HCT116 (cell line): Measurements from ENCODE around the gene GOLGA3.

ENCODE experiments used
- ATF3 ChIP-seq: IDR thresholded peaks from 2 replicates; pipeline ENCODE4 v1.6.1; 2012
- CEBPB ChIP-seq: IDR thresholded peaks from 2 replicates; pipeline ENCODE4 v1.6.1; 2012; ENCODE audit warnings: low read depth
- CTCF ChIP-seq, 3 experiments: fragments of 200-600 bp in 1 of 3; sonication (generic) in 1 of 3; IDR thresholded peaks in 2 of 3; conservative IDR thresholded peaks in 1 of 3; 2 replicates each; pipeline ENCODE4 v1.5.1; 2012 to 2017; ENCODE audit warnings: low read depth in 2 of 3, low read length in 2 of 3, antibody characterized with exemption in 1 of 3, borderline replicate concordance in 1 of 3, control low read depth in 1 of 3, mild to moderate bottlenecking in 1 of 3, mixed read lengths in 1 of 3, mixed run types in 1 of 3, moderate library complexity in 1 of 3; ENCODE audit not compliant: insufficient read depth in 1 of 3
- ELF1 ChIP-seq: IDR thresholded peaks from 2 replicates; pipeline ENCODE4 v1.6.1; 2012; ENCODE audit warnings: low read depth, borderline replicate concordance
- EZH2 ChIP-seq: fragments of 200-600 bp; sonication (generic); IDR thresholded peaks from 2 replicates; pipeline ENCODE4 v1.6.1; 2017; ENCODE audit warnings: antibody characterized with exemption, mixed run types
- POLR2A ChIP-seq: IDR thresholded peaks from 2 replicates; pipeline ENCODE4 v1.7.0; 2011; ENCODE audit warnings: borderline replicate concordance; ENCODE audit not compliant: insufficient read depth, insufficient read length; ENCODE audit errors: extremely low read depth
- POLR2AphosphoS5 ChIP-seq: IDR thresholded peaks from 2 replicates; pipeline ENCODE4 v1.6.1; 2011; ENCODE audit warnings: mild to moderate bottlenecking, low read depth, low read length, moderate library complexity
- RAD21 ChIP-seq: IDR thresholded peaks from 2 replicates; pipeline ENCODE4 v1.6.1; 2012; ENCODE audit warnings: low read depth, mild to moderate bottlenecking
- REST ChIP-seq: IDR thresholded peaks from 2 replicates; pipeline ENCODE4 v1.6.1; 2012; ENCODE audit warnings: low read depth
- SP1 ChIP-seq: IDR thresholded peaks from 2 replicates; pipeline ENCODE4 v1.6.1; 2012; ENCODE audit warnings: low read depth
- YY1 ChIP-seq: IDR thresholded peaks from 2 replicates; pipeline ENCODE4 v1.6.1; 2011; ENCODE audit warnings: low read length, low read depth, moderate library complexity, mild to moderate bottlenecking; ENCODE audit not compliant: insufficient replicate concordance; ENCODE audit errors: extremely low read depth
- ZBTB33 ChIP-seq: IDR thresholded peaks from 2 replicates; pipeline ENCODE4 v1.6.1; 2011; ENCODE audit warnings: mild to moderate bottlenecking, low read length, moderate library complexity; ENCODE audit not compliant: insufficient replicate concordance; ENCODE audit errors: extremely low read depth

- no peak for TF ChIP-seq REST
- no peak for TF ChIP-seq ATF3
- no peak for TF ChIP-seq CTCF (IDR thresholded peaks at IDR 0.05 in 2 of 3, conservative IDR thresholded peaks at IDR 0.05 in 1 of 3; ENCODE audit: borderline replicate concordance in 1 of 3, insufficient read depth in 1 of 3, low read depth in 2 of 3, low read length in 2 of 3)
- TF ChIP-seq SP1, result no peak
- no peak for TF ChIP-seq CEBPB
- no peak for TF ChIP-seq YY1
- TF ChIP-seq ELF1, result no peak
- TF ChIP-seq EZH2, result no peak
- TF ChIP-seq POLR2AphosphoS5, result no peak
- no peak for TF ChIP-seq POLR2A
- no peak for TF ChIP-seq ZBTB33
- TF ChIP-seq RAD21, result no peak
Observed at GRCh38 chr12:132872073-132872855, 43.6 kb upstream of the GOLGA3 start.
